ENCODE data around the gene GPR158.

Gene GPR158

DNA sequence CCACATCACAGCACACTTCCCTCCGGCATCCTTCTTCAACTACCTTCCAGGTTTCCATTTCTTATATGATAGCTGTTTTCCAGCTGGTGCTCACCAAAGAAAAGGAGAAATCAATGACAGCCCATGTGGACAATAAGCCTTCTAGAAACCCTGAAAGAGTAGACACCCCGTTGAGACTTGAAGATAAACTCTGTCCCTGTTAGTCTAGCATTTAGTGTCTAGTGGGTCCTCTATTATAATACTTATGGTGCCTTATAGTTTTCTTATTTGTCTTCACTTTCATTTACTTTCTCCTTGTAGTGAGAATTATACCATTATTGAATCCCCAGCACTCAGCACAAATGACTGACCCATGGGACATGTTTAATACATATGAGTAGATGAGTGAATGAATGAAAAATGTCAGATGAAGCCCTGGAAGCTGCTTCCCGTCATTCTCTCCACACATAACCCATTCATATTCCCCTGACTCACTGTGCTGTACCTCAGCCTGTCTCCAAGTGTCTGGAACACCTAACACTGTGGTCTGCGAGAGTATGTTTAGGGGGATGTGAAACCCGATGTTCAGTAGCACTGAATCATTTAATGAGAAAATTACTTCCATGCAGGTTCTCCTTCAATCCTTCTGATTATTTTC, 377.6 kb downstream of the GPR158 start:
- Mint-ChIP-seq H3K27me3 (no peaks in the 10 kb centered on the region), H3K36me3 (ENCODE audit: insufficient read depth) (peaks cover 1% of the 10 kb centered on the region), H3K4me1 (no peaks in the 10 kb centered on the region), H3K27ac (ENCODE audit: low read depth) (no peak overlapping the region), H3K9me3 (peaks cover 8% of the 10 kb centered on the region), H3K4me3 (no peak overlapping the region)
- ATAC-seq (replicated peaks; ENCODE audit: extremely low read depth, poor library complexity, severe bottlenecking) (no peak), DNase-seq (ENCODE audit: low spot score in 2 of 2) (no peak)

DNA sequence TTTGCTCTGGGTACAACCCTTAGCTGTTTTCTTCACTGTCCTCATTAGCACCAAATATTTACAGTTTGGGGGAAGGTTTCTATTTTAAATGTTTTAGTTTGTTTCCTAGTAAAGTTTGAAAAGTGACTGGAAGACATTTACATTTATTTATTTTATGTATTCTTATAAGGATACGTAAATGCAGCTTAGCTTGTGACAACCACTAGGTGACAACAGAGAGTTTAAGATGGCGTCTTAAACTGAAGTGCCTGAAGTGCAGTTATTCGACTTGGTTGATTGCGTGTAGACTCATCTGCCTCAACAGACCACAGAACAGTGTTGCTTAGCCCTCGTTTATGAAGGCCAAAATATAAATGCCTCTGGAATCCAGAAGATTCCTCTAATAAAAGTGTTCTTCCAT, 381.1 kb downstream of the GPR158 start:
- ATAC-seq (replicated peaks; ENCODE audit: extremely low read depth, poor library complexity, severe bottlenecking) (no peak), DNase-seq (ENCODE audit: low spot score in 2 of 2) (no peak)
- Mint-ChIP-seq H3K4me1 (no peaks in the 10 kb centered on the region), H3K27me3 (no peaks in the 10 kb centered on the region), H3K36me3 (ENCODE audit: insufficient read depth) (no peaks in the 10 kb centered on the region), H3K27ac (ENCODE audit: low read depth) (no peak overlapping the region), H3K9me3 (peaks cover 5% of the 10 kb centered on the region), H3K4me3 (no peak overlapping the region)

DNA sequence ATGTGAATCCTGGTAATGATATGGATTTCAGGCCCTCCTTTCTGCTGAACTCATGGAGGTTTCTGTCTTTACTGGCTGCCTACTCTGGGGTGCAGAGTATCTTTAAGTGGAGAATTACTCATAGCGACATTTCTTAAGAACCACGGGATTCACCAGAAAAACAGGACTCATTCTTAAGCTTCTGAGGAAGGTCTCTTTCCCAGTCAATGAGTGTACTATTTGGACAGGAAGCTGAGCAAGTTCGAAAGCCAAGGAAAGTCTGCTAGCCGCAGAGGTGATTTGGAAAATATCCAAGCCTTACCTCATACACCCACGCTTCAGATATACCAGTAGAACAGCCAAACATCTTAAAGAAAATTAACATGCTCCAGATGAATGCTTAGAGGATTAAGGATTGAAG, 381.7 kb downstream of the GPR158 start:
- peaks cover 5% of the 10 kb centered on the region for H3K9me3 Mint-ChIP-seq
- no peaks in the 10 kb centered on the region for H3K27me3 Mint-ChIP-seq
- H3K4me3 Mint-ChIP-seq = no peak overlapping the region
- H3K4me1 Mint-ChIP-seq = no peaks in the 10 kb centered on the region
- ATAC-seq (replicated peaks; ENCODE audit: extremely low read depth, poor library complexity, severe bottlenecking) (no peak), DNase-seq (ENCODE audit: low spot score in 2 of 2) (no peak)
- no peaks in the 10 kb centered on the region for H3K36me3 Mint-ChIP-seq (ENCODE audit: insufficient read depth)
- no peak overlapping the region for H3K27ac Mint-ChIP-seq (ENCODE audit: low read depth)

DNA sequence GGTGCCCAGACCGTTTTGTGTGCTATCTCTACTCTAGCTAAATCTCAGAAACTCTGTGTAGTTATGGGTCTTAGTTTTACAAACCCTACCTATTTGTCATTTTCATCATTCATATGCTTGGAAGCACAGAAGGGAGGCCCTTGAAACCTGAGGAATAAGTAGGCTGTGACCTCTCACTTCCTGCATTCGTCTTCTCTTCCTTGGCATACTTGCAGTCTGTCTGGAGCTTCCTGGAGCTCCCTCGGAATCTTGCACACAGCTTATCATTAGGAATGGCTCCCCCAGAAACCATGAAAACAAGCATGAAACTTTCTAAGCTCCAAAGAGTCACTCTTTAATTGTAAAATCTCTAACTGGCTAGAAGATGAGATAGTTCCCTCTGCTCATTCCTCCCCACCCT, 382.3 kb downstream of the GPR158 start:
- H3K9me3 Mint-ChIP-seq = peaks cover 5% of the 10 kb centered on the region
- no peaks in the 10 kb centered on the region for H3K36me3 Mint-ChIP-seq (ENCODE audit: insufficient read depth)
- no peak overlapping the region for H3K27ac Mint-ChIP-seq (ENCODE audit: low read depth)
- DNase-seq (ENCODE audit: low spot score in 2 of 2) (no peak), ATAC-seq (replicated peaks; ENCODE audit: extremely low read depth, poor library complexity, severe bottlenecking) (no peak)
- H3K27me3 Mint-ChIP-seq = no peaks in the 10 kb centered on the region
- H3K4me1 Mint-ChIP-seq = no peaks in the 10 kb centered on the region
- H3K4me3 Mint-ChIP-seq = no peak overlapping the region

DNA sequence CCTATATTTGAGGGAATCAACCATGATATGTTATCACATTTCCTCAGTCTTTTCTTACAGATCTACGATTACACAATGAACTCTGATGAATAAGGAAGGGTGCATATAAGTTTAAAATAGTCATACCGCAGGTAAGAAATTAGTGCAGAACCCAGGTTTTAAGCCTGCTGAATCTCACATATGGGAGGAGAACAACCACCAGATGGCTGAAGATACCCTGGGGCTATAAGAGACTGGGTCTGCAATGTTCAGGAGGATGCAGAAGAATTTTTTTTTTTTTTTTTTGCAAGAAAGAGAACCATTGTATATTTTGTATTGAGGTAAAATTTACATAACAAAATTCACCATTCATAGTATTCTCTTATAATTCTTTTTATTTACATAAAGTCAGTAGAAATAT, 387.0 kb downstream of the GPR158 start:
- Mint-ChIP-seq H3K9me3 (peaks cover 8% of the 10 kb centered on the region), H3K4me1 (no peaks in the 10 kb centered on the region), H3K27me3 (no peaks in the 10 kb centered on the region), H3K4me3 (no peak overlapping the region), H3K27ac (ENCODE audit: low read depth) (no peak overlapping the region), H3K36me3 (ENCODE audit: insufficient read depth) (no peaks in the 10 kb centered on the region)
- DNase-seq (ENCODE audit: low spot score in 2 of 2) (no peak), ATAC-seq (replicated peaks; ENCODE audit: extremely low read depth, poor library complexity, severe bottlenecking) (no peak)

DNA sequence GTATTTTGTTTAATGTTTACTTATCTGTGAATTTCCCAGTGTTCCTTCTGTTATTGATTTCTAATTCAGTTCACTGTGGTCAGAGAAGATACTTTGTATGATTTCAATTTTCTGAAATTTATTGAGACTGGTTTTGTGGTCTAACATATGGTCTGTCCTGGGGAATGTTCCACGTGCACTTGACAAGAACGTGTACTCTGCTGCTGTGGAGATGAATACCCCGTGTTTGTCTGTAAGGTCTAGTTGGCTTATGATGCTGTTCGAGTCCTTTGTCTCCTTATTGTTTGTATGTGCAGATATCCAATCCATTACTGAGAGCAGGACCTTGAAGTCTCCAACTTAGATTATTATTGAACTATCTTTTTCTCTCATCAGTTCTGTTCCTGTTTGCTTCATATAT, 387.7 kb downstream of the GPR158 start:
- no peaks in the 10 kb centered on the region for H3K4me1 Mint-ChIP-seq
- no peak for DNase-seq (ENCODE audit: low spot score in 2 of 2)
- H3K4me3 Mint-ChIP-seq = no peak overlapping the region
- no peak for ATAC-seq (replicated peaks; ENCODE audit: extremely low read depth, poor library complexity, severe bottlenecking)
- H3K9me3 Mint-ChIP-seq = peaks cover 9% of the 10 kb centered on the region
- H3K36me3 Mint-ChIP-seq (ENCODE audit: insufficient read depth) = no peaks in the 10 kb centered on the region
- no peak overlapping the region for H3K27ac Mint-ChIP-seq (ENCODE audit: low read depth)
- H3K27me3 Mint-ChIP-seq = no peaks in the 10 kb centered on the region

DNA sequence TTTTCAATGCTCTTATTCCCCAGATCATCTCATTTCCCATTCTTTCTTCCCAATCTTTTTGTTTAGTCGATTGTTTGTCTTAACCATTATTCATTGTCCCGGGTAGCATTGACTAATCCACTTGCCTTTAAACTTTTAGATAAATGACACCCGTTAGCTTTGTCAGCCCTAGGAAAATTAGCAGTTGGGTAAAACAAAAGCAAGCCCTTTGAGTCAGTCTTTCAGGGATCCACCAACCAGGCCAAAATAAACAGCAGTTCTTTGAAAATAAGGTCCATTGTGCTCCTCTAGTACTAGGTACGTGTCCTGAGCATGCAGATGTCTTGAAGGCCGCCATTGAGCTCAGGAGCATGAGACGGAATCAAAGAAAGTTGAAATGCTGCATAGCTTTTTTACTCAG, 389.6 kb downstream of the GPR158 start:
- Mint-ChIP-seq H3K36me3 (ENCODE audit: insufficient read depth) (no peaks in the 10 kb centered on the region), H3K4me1 (no peaks in the 10 kb centered on the region), H3K27ac (ENCODE audit: low read depth) (no peak overlapping the region), H3K9me3 (peaks cover 18% of the 10 kb centered on the region), H3K4me3 (no peak overlapping the region), H3K27me3 (no peaks in the 10 kb centered on the region)
- no peak for ATAC-seq (replicated peaks; ENCODE audit: extremely low read depth, poor library complexity, severe bottlenecking)
- DNase-seq (ENCODE audit: low spot score in 2 of 2) = no peak

DNA sequence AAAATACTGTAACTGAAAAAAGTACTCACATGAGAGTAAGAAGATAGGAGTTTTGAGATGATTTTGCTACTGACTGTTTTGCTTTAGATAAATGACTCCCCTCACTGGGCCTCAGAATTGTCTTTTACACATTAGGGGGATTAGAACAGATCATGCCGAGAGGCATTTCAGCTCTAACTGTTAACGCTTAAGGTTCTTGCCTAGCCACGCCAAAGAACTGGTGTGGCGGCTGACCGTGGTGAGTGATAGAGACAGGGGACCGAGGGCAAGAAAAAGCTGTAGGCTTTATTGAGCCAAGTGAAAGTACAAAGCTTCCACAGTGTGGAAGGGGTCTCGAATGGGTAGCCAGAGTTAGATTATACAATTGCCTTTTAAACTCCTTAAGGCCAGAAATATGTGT, 390.8 kb downstream of the GPR158 start:
- Mint-ChIP-seq H3K27ac (ENCODE audit: low read depth) (no peak overlapping the region), H3K36me3 (ENCODE audit: insufficient read depth) (no peaks in the 10 kb centered on the region), H3K9me3 (peaks cover 18% of the 10 kb centered on the region)

DNA sequence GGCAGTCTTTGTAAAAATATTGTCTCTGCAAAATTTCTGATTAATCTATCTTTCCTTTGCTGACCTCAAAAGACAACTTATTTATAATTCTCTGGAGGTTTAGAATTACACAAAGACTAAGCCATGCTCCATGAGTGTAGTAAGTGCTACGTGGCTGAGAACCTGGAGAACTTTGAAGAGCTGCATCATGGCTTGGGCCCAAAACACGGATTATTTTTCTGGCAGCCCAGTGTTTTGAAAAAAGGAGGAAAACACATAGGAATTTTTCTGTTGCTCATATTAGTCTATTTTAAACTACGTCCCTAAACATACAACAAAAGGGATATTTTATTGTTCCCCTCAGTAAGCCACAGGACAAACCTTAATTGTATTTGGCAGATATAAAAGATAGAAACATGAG, 398.5 kb downstream of the GPR158 start:
- Mint-ChIP-seq H3K9me3 (peaks cover 7% of the 10 kb centered on the region), H3K27me3 (no peaks in the 10 kb centered on the region), H3K36me3 (ENCODE audit: insufficient read depth) (no peaks in the 10 kb centered on the region), H3K4me1 (no peaks in the 10 kb centered on the region), H3K27ac (ENCODE audit: low read depth) (no peak overlapping the region), H3K4me3 (no peak overlapping the region)
- no peak for DNase-seq (ENCODE audit: low spot score in 2 of 2)
- no peak for ATAC-seq (replicated peaks; ENCODE audit: extremely low read depth, poor library complexity, severe bottlenecking)

More for the DNA sequence above, 390.8 kb downstream of the GPR158 start:
- no peak overlapping the region for H3K4me3 Mint-ChIP-seq
- no peaks in the 10 kb centered on the region for H3K27me3 Mint-ChIP-seq
- no peak for ATAC-seq (replicated peaks; ENCODE audit: extremely low read depth, poor library complexity, severe bottlenecking)
- H3K4me1 Mint-ChIP-seq = no peaks in the 10 kb centered on the region
- DNase-seq (ENCODE audit: low spot score in 2 of 2) = no peak

DNA sequence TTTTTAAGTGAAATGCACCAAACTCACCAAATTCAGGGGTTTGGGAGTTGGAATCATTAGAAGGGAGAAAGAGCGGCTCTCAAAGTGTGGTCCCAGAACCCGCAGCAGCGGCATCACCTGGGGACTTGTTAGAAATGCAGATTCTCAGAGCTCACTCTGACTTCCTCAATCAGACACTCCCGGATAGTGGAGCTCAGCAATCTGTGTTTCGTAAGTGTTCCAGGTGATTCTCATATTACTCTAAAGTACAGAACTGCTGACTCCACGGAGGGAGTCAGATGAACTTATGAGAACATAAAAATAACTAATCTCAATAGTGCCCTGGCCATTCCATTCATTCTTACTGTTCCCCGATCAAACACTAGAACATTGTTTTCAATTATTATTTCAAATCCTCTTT, 400.5 kb downstream of the GPR158 start:
- no peaks in the 10 kb centered on the region for H3K4me1 Mint-ChIP-seq
- no peak overlapping the region for H3K27ac Mint-ChIP-seq (ENCODE audit: low read depth)
- no peak for DNase-seq (ENCODE audit: low spot score in 2 of 2)
- H3K9me3 Mint-ChIP-seq = peaks cover 6% of the 10 kb centered on the region
- H3K27me3 Mint-ChIP-seq = no peaks in the 10 kb centered on the region
- no peak overlapping the region for H3K4me3 Mint-ChIP-seq
- no peaks in the 10 kb centered on the region for H3K36me3 Mint-ChIP-seq (ENCODE audit: insufficient read depth)
- ATAC-seq (replicated peaks; ENCODE audit: extremely low read depth, poor library complexity, severe bottlenecking) = no peak

DNA sequence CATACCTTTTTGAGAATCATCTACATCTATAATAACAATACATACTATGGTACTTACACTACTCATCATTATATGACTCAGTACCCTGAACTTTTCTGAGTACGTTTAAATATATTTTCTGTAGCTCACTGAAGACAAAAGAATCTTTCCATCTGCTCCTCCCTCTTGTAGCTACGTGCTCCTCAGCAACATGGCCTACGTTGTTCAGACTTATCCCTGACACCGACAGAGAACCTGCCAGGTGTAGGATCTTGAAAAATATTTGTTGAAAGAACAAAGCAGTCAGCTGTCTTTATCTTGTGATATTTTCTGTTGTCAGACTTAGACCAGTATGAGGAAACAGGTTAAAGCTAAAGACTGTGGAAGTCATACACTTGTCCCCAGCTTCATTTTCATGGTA, 403.3 kb downstream of the GPR158 start:
- H3K9me3 Mint-ChIP-seq = peaks cover 8% of the 10 kb centered on the region
- H3K27me3 Mint-ChIP-seq = no peaks in the 10 kb centered on the region
- DNase-seq (ENCODE audit: low spot score in 2 of 2) = no peak
- no peak for ATAC-seq (replicated peaks; ENCODE audit: extremely low read depth, poor library complexity, severe bottlenecking)
- no peak overlapping the region for H3K27ac Mint-ChIP-seq (ENCODE audit: low read depth)
- no peak overlapping the region for H3K4me3 Mint-ChIP-seq
- H3K36me3 Mint-ChIP-seq (ENCODE audit: insufficient read depth) = no peaks in the 10 kb centered on the region
- no peaks in the 10 kb centered on the region for H3K4me1 Mint-ChIP-seq

DNA sequence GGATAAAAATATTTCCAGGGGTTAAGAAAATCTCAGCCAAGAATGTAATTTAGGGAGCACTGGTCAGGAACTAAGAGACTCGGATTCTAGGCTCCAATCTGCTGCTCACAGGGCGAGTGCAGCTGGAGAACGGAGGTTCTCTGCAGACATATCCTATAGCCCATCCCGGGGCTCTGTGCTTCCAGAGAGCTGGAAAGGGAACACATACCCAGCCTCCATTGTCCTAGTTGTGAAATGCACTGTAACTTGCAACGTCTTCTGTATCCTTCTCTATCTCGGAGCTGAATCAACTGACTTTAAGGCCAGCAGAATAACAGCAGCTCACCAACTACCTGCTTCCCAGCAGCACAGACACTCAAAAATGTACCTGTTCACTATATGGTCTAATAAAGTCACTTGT, 408.2 kb downstream of the GPR158 start:
- H3K4me1 Mint-ChIP-seq = no peaks in the 10 kb centered on the region

DNA sequence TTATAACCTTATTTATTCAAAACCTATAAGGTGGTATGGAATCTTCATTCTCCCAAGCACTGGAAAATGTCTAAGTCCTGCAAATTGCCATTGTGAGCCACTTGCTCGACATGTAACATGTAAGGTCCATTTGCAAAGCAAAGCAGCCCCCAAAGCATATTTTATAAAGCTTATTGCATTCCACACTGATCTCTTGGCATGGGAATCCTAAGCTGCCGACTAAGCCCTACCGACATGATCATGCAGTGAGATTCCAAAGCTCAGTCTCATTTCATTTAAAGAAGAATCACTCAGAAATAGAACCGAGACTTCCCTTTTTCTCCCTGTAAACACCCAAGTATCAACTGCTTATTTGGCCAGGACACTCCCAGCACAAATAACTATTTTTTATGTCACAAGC, 425.9 kb downstream of the GPR158 start:
- no peaks in the 10 kb centered on the region for H3K4me1 Mint-ChIP-seq
- no peak overlapping the region for H3K27ac Mint-ChIP-seq (ENCODE audit: low read depth)
- DNase-seq (ENCODE audit: low spot score in 2 of 2) (no peak), ATAC-seq (replicated peaks; ENCODE audit: extremely low read depth, poor library complexity, severe bottlenecking) (no peak)
- H3K4me3 Mint-ChIP-seq = no peak overlapping the region
- H3K9me3 Mint-ChIP-seq = peaks cover 26% of the 10 kb centered on the region
- H3K27me3 Mint-ChIP-seq = no peaks in the 10 kb centered on the region
- no peaks in the 10 kb centered on the region for H3K36me3 Mint-ChIP-seq (ENCODE audit: insufficient read depth)

More for the DNA sequence above, 408.2 kb downstream of the GPR158 start:
- Mint-ChIP-seq H3K9me3 (peaks cover 11% of the 10 kb centered on the region), H3K27ac (ENCODE audit: low read depth) (no peak overlapping the region), H3K27me3 (no peaks in the 10 kb centered on the region), H3K4me3 (no peak overlapping the region), H3K36me3 (ENCODE audit: insufficient read depth) (no peaks in the 10 kb centered on the region)
- no peak for DNase-seq (ENCODE audit: low spot score in 2 of 2)
- no peak for ATAC-seq (replicated peaks; ENCODE audit: extremely low read depth, poor library complexity, severe bottlenecking)

DNA sequence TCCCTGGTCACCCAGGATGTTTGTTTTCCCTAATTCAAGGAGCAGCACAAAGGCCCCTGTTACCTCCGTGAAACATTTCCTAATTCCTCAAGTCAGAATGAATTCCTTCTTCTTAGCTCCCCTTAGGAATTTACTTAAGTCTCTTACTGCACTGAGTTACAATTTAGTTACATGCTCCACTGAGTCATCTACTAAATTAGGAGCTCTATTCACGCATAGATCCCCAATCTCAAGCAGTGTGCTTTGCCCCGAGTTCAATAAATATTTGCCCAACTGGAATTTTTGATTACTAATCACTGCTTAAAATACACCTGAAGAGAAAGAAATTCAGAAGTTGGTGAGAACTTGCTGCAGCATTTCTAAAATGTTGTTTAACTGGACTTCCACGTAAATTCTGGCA, 429.8 kb downstream of the GPR158 start:
- H3K4me3 Mint-ChIP-seq = no peak overlapping the region
- no peak for ATAC-seq (replicated peaks; ENCODE audit: extremely low read depth, poor library complexity, severe bottlenecking)
- no peak for DNase-seq (ENCODE audit: low spot score in 2 of 2)
- no peaks in the 10 kb centered on the region for H3K36me3 Mint-ChIP-seq (ENCODE audit: insufficient read depth)
- peaks cover 5% of the 10 kb centered on the region for H3K9me3 Mint-ChIP-seq
- H3K27ac Mint-ChIP-seq (ENCODE audit: low read depth) = no peak overlapping the region
- no peaks in the 10 kb centered on the region for H3K4me1 Mint-ChIP-seq
- no peaks in the 10 kb centered on the region for H3K27me3 Mint-ChIP-seq
